HCT116 (cell line): ENCODE measurements around the gene DNPH1. TPM values are rescaled to one million over a fixed set of nuclear protein-coding genes. Genes with fewer than 3 reads are reported as not detected.

ENCODE experiments used
- ATAC-seq: fragments of 200-7000 bp; cut with Tn5 transposase; 2 replicates; pipeline ENCODE4 v1.9.1; 2020; ENCODE audit warnings: mild to moderate bottlenecking, moderate library complexity
- BruUV-seq: library from RNA; stranded (reverse); fragments of 400-500 nt; replicated peaks from 2 replicates; lab custom pipeline; 2021; lab: Mats Ljungman, UMichigan
- CTCF ChIA-PET: fragments of 300-600 bp; sonication (Branson Sonifier 250); formaldehyde crosslinking; loops from one replicate; lab custom pipeline; 2021; ENCODE audit warnings: antibody characterized with exemption; lab: Charles Lee
- POLR2A ChIA-PET: fragments of 300-600, 350-600 bp; sonication (Branson Sonifier 250); formaldehyde crosslinking; loops from one replicate; lab custom pipeline; 2021; ENCODE audit warnings: antibody characterized with exemption; lab: Charles Lee
- RAD21 ChIA-PET, 2 experiments: fragments of 300-600 bp; sonication (Branson Sonifier 250); formaldehyde crosslinking; loops; one replicate each; lab custom pipeline; 2023; ENCODE audit warnings: low total read pairs in 2 of 2; ENCODE audit not compliant: uncharacterized antibody in 2 of 2, unreplicated experiment in 2 of 2, low non-redundant PET in 1 of 2; lab: Charles Lee
- DNase-seq: peaks from one replicate; pipeline ENCODE4 v3.0.0-alpha.2; 2010; ENCODE audit warnings: low read depth, low spot score
- H2AFZ ChIP-seq: fragments of 200-600 bp; shearing (Covaris generic), sonication (generic); 2 replicates; pipeline ENCODE4 v1.6.1; 2017; ENCODE audit warnings: low read depth, mixed run types, mixed read lengths, antibody characterized with exemption, low read length; ENCODE audit not compliant: poor library complexity, severe bottlenecking
- H3K27ac ChIP-seq: 2 replicates; pipeline ENCODE4 v1.5.1; 2012; ENCODE audit warnings: low read depth, low read length
- H3K27me3 ChIP-seq: fragments of 200-600 bp; sonication (generic); 2 replicates; pipeline ENCODE4 v1.6.1; 2016; ENCODE audit warnings: mixed run types, low read length, mixed read lengths; ENCODE audit not compliant: insufficient read depth
- H3K36me3 ChIP-seq, 2 experiments: fragments of 200-500 bp in 1 of 2; fragments of 200-600 bp in 1 of 2; sonication (Bioruptor generic) in 1 of 2; sonication (generic) in 1 of 2; 2 replicates each; pipeline versions ENCODE4 v1.5.1 to v1.6.1; 2014 to 2016; ENCODE audit warnings: low read length in 2 of 2, inconsistent platforms in 1 of 2, mixed read lengths in 1 of 2, mixed run types in 1 of 2; ENCODE audit not compliant: insufficient read depth in 2 of 2, control insufficient read depth in 1 of 2
- H3K4me1 ChIP-seq, 2 experiments: fragments of 200-600 bp in 1 of 2; sonication (generic) in 1 of 2; 2 replicates each; pipeline versions ENCODE4 v1.5.1 to v1.6.1; 2012 to 2017; ENCODE audit warnings: low read length in 2 of 2, inconsistent platforms in 1 of 2, mild to moderate bottlenecking in 1 of 2, mixed read lengths in 1 of 2, mixed run types in 1 of 2, moderate library complexity in 1 of 2; ENCODE audit not compliant: insufficient read depth in 2 of 2, control insufficient read depth in 1 of 2
- H3K4me2 ChIP-seq: fragments of 200-600 bp; sonication (generic); 2 replicates; pipeline ENCODE4 v1.6.1; 2017; ENCODE audit warnings: mixed run types, low read length, mixed read lengths
- H3K4me3 ChIP-seq, 2 experiments: fragments of 200-600 bp in 1 of 2; sonication (generic) in 1 of 2; replicated peaks in 1 of 2; 2 replicates each; pipeline ENCODE4 v1.5.1; 2011 to 2016; ENCODE audit warnings: low read length in 2 of 2, control low read depth in 1 of 2, low read depth in 1 of 2, mild to moderate bottlenecking in 1 of 2, mixed read lengths in 1 of 2, mixed run types in 1 of 2
- H3K79me2 ChIP-seq: fragments of 200-600 bp; sonication (generic); 2 replicates; pipeline ENCODE4 v1.6.1; 2017; ENCODE audit warnings: mild to moderate bottlenecking, mixed run types, low read length, moderate library complexity, mixed read lengths; ENCODE audit not compliant: insufficient read depth
- H3K9ac ChIP-seq: fragments of 200-600 bp; sonication (generic); 2 replicates; pipeline ENCODE4 v1.6.1; 2016; ENCODE audit warnings: low read length, mixed read lengths
- H3K9me2 ChIP-seq: fragments of 200-600 bp; sonication (generic), shearing (Covaris generic); 2 replicates; pipeline ENCODE4 v1.6.1; 2017; ENCODE audit warnings: mixed run types, mild to moderate bottlenecking, moderate library complexity; ENCODE audit not compliant: insufficient read depth
- H3K9me3 ChIP-seq, 2 experiments: fragments of 200-500 bp in 1 of 2; fragments of 200-600 bp in 1 of 2; sonication (Bioruptor generic) in 1 of 2; sonication (generic) in 1 of 2; 2 replicates each; pipeline ENCODE4 v1.6.1; 2014 to 2017; ENCODE audit warnings: low read length in 2 of 2, mixed read lengths in 2 of 2, inconsistent platforms in 1 of 2, low read depth in 1 of 2, mild to moderate bottlenecking in 1 of 2, mixed run types in 1 of 2, moderate library complexity in 1 of 2; ENCODE audit not compliant: control insufficient read depth in 1 of 2, insufficient read depth in 1 of 2
- H4K20me1 ChIP-seq: fragments of 200-600 bp; sonication (generic), shearing (Covaris generic); 2 replicates; pipeline ENCODE4 v1.6.1; 2017; ENCODE audit warnings: mixed run types, mild to moderate bottlenecking, moderate library complexity; ENCODE audit not compliant: insufficient read depth
- CBX3 ChIP-seq: IDR thresholded peaks from 2 replicates; pipeline ENCODE4 v1.6.1; 2012; ENCODE audit warnings: low read depth
- CEBPB ChIP-seq: IDR thresholded peaks from 2 replicates; pipeline ENCODE4 v1.6.1; 2012; ENCODE audit warnings: low read depth
- ELF1 ChIP-seq: IDR thresholded peaks from 2 replicates; pipeline ENCODE4 v1.6.1; 2012; ENCODE audit warnings: low read depth, borderline replicate concordance
- EZH2 ChIP-seq: fragments of 200-600 bp; sonication (generic); IDR thresholded peaks from 2 replicates; pipeline ENCODE4 v1.6.1; 2017; ENCODE audit warnings: antibody characterized with exemption, mixed run types
- EZH2phosphoT487 ChIP-seq: fragments of 200-600 bp; IDR thresholded peaks from 2 replicates; pipeline ENCODE4 v1.6.1; 2018; ENCODE audit warnings: antibody characterized with exemption, borderline replicate concordance
- MAX ChIP-seq: IDR thresholded peaks from 2 replicates; pipeline ENCODE4 v1.6.1; 2012
- POLR2A ChIP-seq: IDR thresholded peaks from 2 replicates; pipeline ENCODE4 v1.7.0; 2011; ENCODE audit warnings: borderline replicate concordance; ENCODE audit not compliant: insufficient read depth, insufficient read length; ENCODE audit errors: extremely low read depth
- POLR2AphosphoS5 ChIP-seq: IDR thresholded peaks from 2 replicates; pipeline ENCODE4 v1.6.1; 2011; ENCODE audit warnings: mild to moderate bottlenecking, low read depth, low read length, moderate library complexity
- RAD21 ChIP-seq: IDR thresholded peaks from 2 replicates; pipeline ENCODE4 v1.6.1; 2012; ENCODE audit warnings: low read depth, mild to moderate bottlenecking
- REST ChIP-seq: IDR thresholded peaks from 2 replicates; pipeline ENCODE4 v1.6.1; 2012; ENCODE audit warnings: low read depth
- SP1 ChIP-seq: IDR thresholded peaks from 2 replicates; pipeline ENCODE4 v1.6.1; 2012; ENCODE audit warnings: low read depth
- ZNF274 ChIP-seq: fragments of 200-500 bp; sonication (Bioruptor generic); IDR thresholded peaks from 2 replicates; pipeline ENCODE4 v1.6.1; 2014; ENCODE audit warnings: mild to moderate bottlenecking, low read depth, low read length, inconsistent platforms
- intact Hi-C: fragments of 100-400 bp; cut with micrococcal nuclease; formaldehyde crosslinking; loops from 2 replicates; pipeline ENCODE4 v1.10.0; 2022
- total RNA-seq: library from RNA; stranded (reverse); gene quantifications from one replicate; pipeline ENCODE4 v1.2.1, GENCODE V29; 2021; ENCODE audit not compliant: unreplicated experiment
- TF ChIP-seq, protein P1 (sequence below): IDR thresholded peaks from 2 replicates; pipeline ENCODE4 v1.6.1; 2012

DNPH1 gene
- total RNA-seq, 1 experiment from 2014 or later, result 117 TPM

- H3K36me3 ChIP-seq, result no peaks in the 10 kb centered on the region
- DNase-seq, result no peak
- ChIA-PET RAD21 (no interaction called here), POLR2A (no interaction called here), CTCF (interaction anchor here (0.7 to 0.8 kb wide), 2 partner anchors 9 to 40 kb away, joined by 3 read pairs; no protein-coding TSS in a partner anchor)
- H3K4me1 ChIP-seq, result no peaks in the 10 kb centered on the region
- no peaks in the 10 kb centered on the region for H3K27me3 ChIP-seq
- no peaks in the 10 kb centered on the region for H3K79me2 ChIP-seq
- H3K4me3 ChIP-seq, result no peak overlapping the region
- no peak overlapping the region for H3K9ac ChIP-seq
- no TSS peak for BruUV-seq
- no peak for TF ChIP-seq EZH2phosphoT487
- no peak for TF ChIP-seq ELF1
- TF ChIP-seq, protein P1, sequence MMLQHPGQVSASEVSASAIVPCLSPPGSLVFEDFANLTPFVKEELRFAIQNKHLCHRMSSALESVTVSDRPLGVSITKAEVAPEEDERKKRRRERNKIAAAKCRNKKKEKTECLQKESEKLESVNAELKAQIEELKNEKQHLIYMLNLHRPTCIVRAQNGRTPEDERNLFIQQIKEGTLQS, result no peak
- no peak for TF ChIP-seq CEBPB
- no peak for TF ChIP-seq MAX
- no peak for TF ChIP-seq POLR2A
- TF ChIP-seq CBX3, result no peak
- TF ChIP-seq REST, result no peak
- no peak for TF ChIP-seq SP1
- no peak for TF ChIP-seq POLR2AphosphoS5
- TF ChIP-seq ZNF274, result no peak
- TF ChIP-seq RAD21, result no peak
- TF ChIP-seq EZH2, result no peak
- TF ChIP-seq, all 23 proteins: peak for 0
- no peak for ATAC-seq
- intact Hi-C loops, result no loop called here
- H2AFZ ChIP-seq, result no peak overlapping the region
- no peaks in the 10 kb centered on the region for H4K20me1 ChIP-seq
- no peaks in the 10 kb centered on the region for H3K9me2 ChIP-seq
- no peaks in the 10 kb centered on the region for H3K9me3 ChIP-seq
- H3K27ac ChIP-seq, result no peak overlapping the region
- no peak overlapping the region for H3K4me2 ChIP-seq
Measured at GRCh38 chr6:43268782-43269272, 39.5 kb upstream of the DNPH1 start.
